A549 (cell line): ENCODE results near the gene AFF2. TPM values are rescaled to one million over a fixed set of nuclear protein-coding genes. Genes with fewer than 3 reads are reported as not detected.

Experiments
- ATAC-seq, 2 experiments: fragments of 200-7000 bp in 1 of 2; fragments of >200 bp in 1 of 2; cut with Nextera tagmentation in 1 of 2; cut with Tn5 transposase in 1 of 2; 3 replicates each; pipeline versions ENCODE4 v1.8.0 to v1.9.1; 2018 to 2020; ENCODE audit warnings: mild to moderate bottlenecking in 1 of 2, moderate library complexity in 1 of 2
- CTCF ChIA-PET: fragments of 300-600 bp; sonication (Branson Sonifier 250); formaldehyde crosslinking; extraction: SDS; loops from one replicate; lab custom pipeline; 2021; ENCODE audit warnings: antibody characterized with exemption, inconsistent platforms; lab: Yijun Ruan, JAX
- POLR2A ChIA-PET: fragments of 350-600 bp; formaldehyde crosslinking; extraction: SDS; loops from one replicate; lab custom pipeline; 2021; ENCODE audit warnings: antibody characterized with exemption, inconsistent platforms; lab: Yijun Ruan, JAX
- DNase-seq, 2 experiments: peaks; one replicate each; pipeline versions ENCODE4 v3.0.0 to v3.0.0-alpha.2; 2011 to 2016; ENCODE audit warnings: low read depth in 1 of 2, low spot score in 1 of 2
- FAIRE-seq: peaks from 2 replicates; lab custom pipeline; 2011; peaks lifted over from hg19 to GRCh38; lab: Jason Lieb, UNC
- H3K27ac ChIP-seq, 2 experiments: fragments of >200 bp; sonication (Bioruptor Twin); formaldehyde crosslinking; 3 replicates each; pipeline ENCODE4 v1.5.1; 2016 to 2017
- H3K4me1 ChIP-seq: fragments of >200 bp; sonication (Bioruptor Twin); formaldehyde crosslinking; 3 replicates; pipeline ENCODE4 v1.6.1; 2016
- H3K4me2 ChIP-seq: fragments of >200 bp; sonication (Bioruptor Twin); formaldehyde crosslinking; 3 replicates; pipeline ENCODE4 v1.6.1; 2016
- H3K4me3 ChIP-seq: fragments of >200 bp; sonication (Bioruptor Twin); formaldehyde crosslinking; 3 replicates; pipeline ENCODE4 v1.5.1; 2016
- H3K9me3 ChIP-seq: fragments of >200 bp; sonication (Bioruptor Twin); formaldehyde crosslinking; 3 replicates; pipeline ENCODE4 v1.6.1; 2016
- ATOH8 ChIP-seq: fragments of 250-450 bp; sonication (Bioruptor Pico); IDR thresholded peaks from 2 replicates; pipeline ENCODE4 v1.5.0; 2020; ENCODE audit warnings: low read depth, mild to moderate bottlenecking, moderate library complexity
- BCL3 ChIP-seq: fragments of >200 bp; sonication (Bioruptor Twin); formaldehyde crosslinking; IDR thresholded peaks from 3 replicates; pipeline ENCODE4 v1.6.1; 2016
- CBX2 ChIP-seq: fragments of 200-600 bp; sonication (generic); IDR thresholded peaks from 2 replicates; pipeline ENCODE4 v1.6.1; 2016; ENCODE audit warnings: low read depth, mild to moderate bottlenecking, borderline replicate concordance
- CBX8 ChIP-seq: fragments of 200-600 bp; sonication (generic); IDR thresholded peaks from 2 replicates; pipeline ENCODE4 v1.6.1; 2016
- EHMT2 ChIP-seq: fragments of 200-600 bp; sonication (generic); IDR thresholded peaks from 2 replicates; pipeline ENCODE4 v1.6.1; 2016; ENCODE audit warnings: antibody characterized with exemption, low read depth, mild to moderate bottlenecking, moderate library complexity
- ELK1 ChIP-seq: fragments of 150-350 bp; IDR thresholded peaks from 2 replicates; pipeline ENCODE4 v1.6.1; 2014; ENCODE audit warnings: low read depth, mild to moderate bottlenecking, low read length
- EP300 ChIP-seq, 2 experiments: fragments of >200 bp; sonication (Bioruptor Twin); formaldehyde crosslinking; IDR thresholded peaks; 2 replicates in 1 of 2; 3 replicates in 1 of 2; pipeline ENCODE4 v1.6.1; 2016 to 2017
- FOSB ChIP-seq: fragments of 250-450 bp; sonication (Bioruptor Pico); IDR thresholded peaks from 2 replicates; pipeline ENCODE4 v1.5.0; 2020; ENCODE audit warnings: mild to moderate bottlenecking, moderate library complexity
- FOSL2 ChIP-seq, 2 experiments: fragments of 450-650 bp in 1 of 2; fragments of >200 bp in 1 of 2; sonication (Bioruptor Twin) in 1 of 2; formaldehyde crosslinking; IDR thresholded peaks; 2 replicates each; pipeline versions ENCODE4 v1.5.0 to v1.6.1; 2016 to 2020; ENCODE audit warnings: mild to moderate bottlenecking in 1 of 2, moderate library complexity in 1 of 2
- HMGXB4 ChIP-seq: fragments of 250-450 bp; sonication (Bioruptor Pico); IDR thresholded peaks from 2 replicates; pipeline ENCODE4 v1.5.0; 2021; ENCODE audit warnings: mild to moderate bottlenecking, moderate library complexity, borderline replicate concordance
- HOXA7 ChIP-seq: fragments of 250-450 bp; sonication (Bioruptor Pico); IDR thresholded peaks from 2 replicates; pipeline ENCODE4 v1.5.0; 2020; ENCODE audit warnings: mild to moderate bottlenecking, moderate library complexity
- HOXB13 ChIP-seq: fragments of 250-450 bp; sonication (Bioruptor Pico); IDR thresholded peaks from 2 replicates; pipeline ENCODE4 v1.5.0; 2020; ENCODE audit warnings: low read depth, mild to moderate bottlenecking, moderate library complexity
- KDM5A ChIP-seq: fragments of 200-600 bp; sonication (generic); IDR thresholded peaks from 2 replicates; pipeline ENCODE4 v1.6.1; 2016; ENCODE audit warnings: antibody characterized with exemption, mild to moderate bottlenecking
- MAFK ChIP-seq: fragments of 450-650 bp; IDR thresholded peaks from 2 replicates; pipeline ENCODE4 v1.6.1; 2014; ENCODE audit not compliant: partially characterized antibody
- MAZ ChIP-seq: fragments of 150-350 bp; IDR thresholded peaks from 2 replicates; pipeline ENCODE4 v1.6.1; 2014; ENCODE audit warnings: antibody characterized with exemption, low read depth, low read length, borderline replicate concordance
- NFE2L2 ChIP-seq: fragments of 150-350 bp; conservative IDR thresholded peaks from 2 replicates; pipeline ENCODE4 v1.6.1; 2014; ENCODE audit warnings: low read length
- NPAS2 ChIP-seq: fragments of 250-450 bp; sonication (Bioruptor Pico); IDR thresholded peaks from 2 replicates; pipeline ENCODE4 v1.8.0; 2022; ENCODE audit warnings: mild to moderate bottlenecking, moderate library complexity, borderline replicate concordance
- PHF8 ChIP-seq: fragments of 200-600 bp; sonication (generic); IDR thresholded peaks from 2 replicates; pipeline ENCODE4 v1.6.1; 2016; ENCODE audit warnings: low read depth, mild to moderate bottlenecking, antibody characterized with exemption, moderate library complexity, borderline replicate concordance
- POLR2A ChIP-seq: IDR thresholded peaks from 2 replicates; pipeline ENCODE4 v1.6.1; 2012; ENCODE audit warnings: mild to moderate bottlenecking, low read length
- POLR2AphosphoS2 ChIP-seq: conservative IDR thresholded peaks from 2 replicates; pipeline ENCODE4 v1.6.1; 2012; ENCODE audit warnings: low read length, improper control_type of control experiment, inconsistent platforms
- RAD21 ChIP-seq, 2 experiments: fragments of >200 bp in 1 of 2; sonication (Bioruptor Twin) in 1 of 2; formaldehyde crosslinking in 1 of 2; IDR thresholded peaks in 1 of 2; conservative IDR thresholded peaks in 1 of 2; 2 replicates in 1 of 2; 3 replicates in 1 of 2; pipeline ENCODE4 v1.6.1; 2012 to 2018; ENCODE audit warnings: inconsistent platforms in 1 of 2
- RCOR1 ChIP-seq: fragments of 150-350 bp; IDR thresholded peaks from 2 replicates; pipeline ENCODE4 v1.6.1; 2014; ENCODE audit warnings: antibody characterized with exemption, low read length, low read depth
- RNF2 ChIP-seq: fragments of 200-600 bp; sonication (generic); IDR thresholded peaks from 2 replicates; pipeline ENCODE4 v1.6.1; 2016; ENCODE audit warnings: low read depth, mild to moderate bottlenecking, antibody characterized with exemption, moderate library complexity, borderline replicate concordance
- SMC3 ChIP-seq: fragments of >200 bp; sonication (Bioruptor Twin); formaldehyde crosslinking; IDR thresholded peaks from 3 replicates; pipeline ENCODE4 v1.6.1; 2018; ENCODE audit warnings: inconsistent platforms
- SREBF2 ChIP-seq: fragments of 450-650 bp; IDR thresholded peaks from 2 replicates; pipeline ENCODE4 v1.6.1; 2014; ENCODE audit warnings: mild to moderate bottlenecking, moderate library complexity
- TP53 ChIP-seq: fragments of 250-450 bp; sonication (Bioruptor Pico); IDR thresholded peaks from 2 replicates; pipeline ENCODE4 v1.5.0; 2021; ENCODE audit warnings: mild to moderate bottlenecking, moderate library complexity
- ZC3H11A ChIP-seq: fragments of 450-650 bp; IDR thresholded peaks from 2 replicates; pipeline ENCODE4 v1.6.1; 2014; ENCODE audit warnings: antibody characterized with exemption, mild to moderate bottlenecking
- ZSCAN20 ChIP-seq: fragments of 250-450 bp; sonication (Bioruptor Pico); IDR thresholded peaks from 2 replicates; pipeline ENCODE4 v1.8.0; 2022; ENCODE audit warnings: mild to moderate bottlenecking, moderate library complexity
- WGBS: methylation state at CpG from one replicate; pipeline ENCODE4 v1.1.6; 2017; ENCODE audit errors: missing lambda C conversion rate; 5-methylcytosine and 5-hydroxymethylcytosine counted together
- polyA plus RNA-seq, 4 experiments: library from polyadenylated mRNA; depleted of rRNA in 3 of 4; stranded (reverse); fragments of >200 nt; fragmentation: RNase III in 1 of 4; extraction: RNeasy Plus Mini Kit Qiagen cat#74134 plus additional on column Dnase treatment in 1 of 4; gene quantifications; 2 replicates in 3 of 4; 3 replicates in 1 of 4; pipeline ENCODE4 v1.2.3, GENCODE V29; 2011 to 2017

The AFF2 gene
- polyA plus RNA-seq, 2 of the 4 experiments (the other 2 are of a cell fraction) = 0.04 TPM; not detected in 1

- FAIRE-seq (no peak), ATAC-seq (no peak), DNase-seq (no peak)
- POLR2A ChIA-PET = no interaction called here
- Histone ChIP-seq H3K27ac (no peak overlapping the region), H3K9me3 (no peaks in the 10 kb centered on the region), H3K4me3 (no peak overlapping the region), H3K4me1 (no peaks in the 10 kb centered on the region), H3K4me2 (no peak overlapping the region)
- TF ChIP-seq HOXA7 (no peak), ELK1 (no peak), KDM5A (no peak), CBX2 (no peak), HMGXB4 (CRISPR knock-in tag) (no peak), ZSCAN20 (CRISPR knock-in tag) (no peak), HOXB13 (no peak), POLR2AphosphoS2 (no peak), SMC3 (no peak), TP53 (CRISPR knock-in tag) (no peak), CBX8 (no peak), RNF2 (no peak)
- 12% methylated on average over 3 of the region's 3 CpGs for WGBS
- CTCF ChIA-PET = no interaction called here
These were observed 505.8 kb downstream of the AFF2 start for GRCh38 chrX:149006235-149006634.

GRCh38 chrX:149007423-149007822 is 507.0 kb downstream of the AFF2 start:
- Histone ChIP-seq H3K4me2 (no peak overlapping the region), H3K4me3 (no peak overlapping the region), H3K27ac (no peak overlapping the region), H3K4me1 (no peaks in the 10 kb centered on the region), H3K9me3 (no peaks in the 10 kb centered on the region)
- WGBS = 18% methylated on average over 4 of the region's 4 CpGs
- DNase-seq (no peak), ATAC-seq (no peak), FAIRE-seq (no peak)
- POLR2A ChIA-PET = no interaction called here
- CTCF ChIA-PET = no interaction called here
- no peak for TF ChIP-seq BCL3
- no peak for TF ChIP-seq RAD21 (conservative IDR thresholded peaks at IDR 0.05 in 1 of 2, IDR thresholded peaks at IDR 0.05 in 1 of 2)
- no peak for TF ChIP-seq ZC3H11A
- no peak for TF ChIP-seq EHMT2
- TF ChIP-seq HOXB13 = no peak
- TF ChIP-seq EP300 (IDR thresholded peaks at IDR 0.05) = no peak
- no peak for TF ChIP-seq SREBF2
- no peak for TF ChIP-seq NFE2L2
- TF ChIP-seq POLR2A = no peak
- no peak for TF ChIP-seq FOSB
- no peak for TF ChIP-seq RCOR1
- TF ChIP-seq MAFK = no peak
- no peak for TF ChIP-seq NPAS2 (CRISPR knock-in tag)
- no peak for TF ChIP-seq ATOH8
- no peak for TF ChIP-seq PHF8
- no peak for TF ChIP-seq MAZ
- TF ChIP-seq CBX2 = no peak
- TF ChIP-seq FOSL2 (IDR thresholded peaks at IDR 0.05) = no peak
- TF ChIP-seq FOSL2 (CRISPR knock-in tag; IDR thresholded peaks at IDR 0.05) = no peak
